ENCODE data around the gene KY. TPM values are rescaled to one million over a fixed set of nuclear protein-coding genes. Genes with fewer than 3 reads are reported as not detected.

KY gene
- total RNA-seq, 4 donors from 2014 or later, result 4.0 to 5.2 TPM; not detected in 2

GRCh38 chr3:134562055-134562454 is 88.8 kb downstream of the KY start:
- H3K27ac ChIP-seq, result no peak overlapping the region
- intact Hi-C loops (cut with DNase I; ENCODE audit: low total_unique reads), result no loop called here
- no peak overlapping the region for H3K4me3 ChIP-seq
- TF ChIP-seq POLR2A (IDR thresholded peaks at IDR 0.05), result no peak
- TF ChIP-seq, protein P1, sequence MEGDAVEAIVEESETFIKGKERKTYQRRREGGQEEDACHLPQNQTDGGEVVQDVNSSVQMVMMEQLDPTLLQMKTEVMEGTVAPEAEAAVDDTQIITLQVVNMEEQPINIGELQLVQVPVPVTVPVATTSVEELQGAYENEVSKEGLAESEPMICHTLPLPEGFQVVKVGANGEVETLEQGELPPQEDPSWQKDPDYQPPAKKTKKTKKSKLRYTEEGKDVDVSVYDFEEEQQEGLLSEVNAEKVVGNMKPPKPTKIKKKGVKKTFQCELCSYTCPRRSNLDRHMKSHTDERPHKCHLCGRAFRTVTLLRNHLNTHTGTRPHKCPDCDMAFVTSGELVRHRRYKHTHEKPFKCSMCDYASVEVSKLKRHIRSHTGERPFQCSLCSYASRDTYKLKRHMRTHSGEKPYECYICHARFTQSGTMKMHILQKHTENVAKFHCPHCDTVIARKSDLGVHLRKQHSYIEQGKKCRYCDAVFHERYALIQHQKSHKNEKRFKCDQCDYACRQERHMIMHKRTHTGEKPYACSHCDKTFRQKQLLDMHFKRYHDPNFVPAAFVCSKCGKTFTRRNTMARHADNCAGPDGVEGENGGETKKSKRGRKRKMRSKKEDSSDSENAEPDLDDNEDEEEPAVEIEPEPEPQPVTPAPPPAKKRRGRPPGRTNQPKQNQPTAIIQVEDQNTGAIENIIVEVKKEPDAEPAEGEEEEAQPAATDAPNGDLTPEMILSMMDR (IDR thresholded peaks at IDR 0.05), result no peak
- no peaks in the 10 kb centered on the region for H3K9me3 ChIP-seq
- H3K36me3 ChIP-seq, result no peaks in the 10 kb centered on the region
- H3K27me3 ChIP-seq, result no peaks in the 10 kb centered on the region
- no peaks in the 10 kb centered on the region for H3K4me1 ChIP-seq
- no peak for DNase-seq

DNA sequence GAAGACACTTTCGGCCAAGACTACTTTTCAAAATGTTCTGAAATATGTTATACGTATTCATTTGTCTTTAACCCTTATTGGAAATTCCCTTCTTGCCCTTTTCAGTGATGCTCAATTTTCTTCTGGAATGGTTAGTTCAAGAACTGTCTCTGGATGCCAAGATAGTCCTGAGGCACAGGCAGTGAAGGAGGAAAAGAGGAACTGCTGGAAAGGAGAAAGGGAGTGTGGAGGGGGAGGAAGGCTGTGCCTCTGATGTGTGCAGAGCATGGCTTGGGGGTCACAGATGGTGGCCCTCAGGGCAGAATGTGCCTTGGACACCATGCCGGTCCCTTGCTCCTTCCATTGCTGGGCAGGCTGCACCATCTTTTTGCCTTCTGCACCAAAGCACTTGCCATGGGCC is 91.2 kb downstream of the KY start:
- TF ChIP-seq, protein P1 (IDR thresholded peaks at IDR 0.05), result no peak
- no peak for TF ChIP-seq POLR2A (IDR thresholded peaks at IDR 0.05)
- intact Hi-C loops (cut with DNase I; ENCODE audit: low total_unique reads), result no loop called here

More for the DNA sequence above, 91.2 kb downstream of the KY start:
- DNase-seq, result no peak
- Histone ChIP-seq H3K9me3 (no peaks in the 10 kb centered on the region), H3K36me3 (no peaks in the 10 kb centered on the region), H3K4me1 (no peaks in the 10 kb centered on the region), H3K4me3 (no peak overlapping the region), H3K27me3 (no peaks in the 10 kb centered on the region), H3K27ac (no peak overlapping the region)

Other genes with a start within 250 kb of the KY start
- 10 to 100 TPM; 17.6 to 64.8 (median 51.7) TPM for gene ANAPC13, start 165.0 kb downstream of the KY start, total RNA-seq
- 10 to 100 TPM in 3 of 4 donors, 1 to 10 TPM in 1; 5.9 to 25.5 (median 16.5) TPM for gene CEP63, start 165.0 kb downstream of the KY start, total RNA-seq
- gene EPHB1, start 144.2 kb upstream of the KY start, total RNA-seq, result 1 to 10 TPM in 3 of 4 donors, not detected in 1; 2.6 to 5.3 (median 3.1) TPM